Lung microvascular endothelial cell (primary cell): ENCODE data around the gene CABCOCO1. TPM values are rescaled to one million over a fixed set of nuclear protein-coding genes. Genes with fewer than 3 reads are reported as not detected.
"Not testable (repeated sequence)": the region's sequence is repeated elsewhere in the genome, so short reads cannot be mapped to it uniquely, and the experiment has no call there.

Experiments used
- DNase-seq, 2 donors: peaks; one replicate each; pipeline versions ENCODE4 v3.0.0 to v3.0.0-alpha.2; 2010; ENCODE audit warnings: low read depth in 2 of 2
- total RNA-seq: library from RNA; depleted of rRNA; stranded (reverse); fragments of >200 nt; gene quantifications from 2 replicates; pipeline ENCODE4 v1.2.1, GENCODE V29; 2014

CABCOCO1 gene
- total RNA-seq, 1 donor from 2014 or later = not detected

DNA sequence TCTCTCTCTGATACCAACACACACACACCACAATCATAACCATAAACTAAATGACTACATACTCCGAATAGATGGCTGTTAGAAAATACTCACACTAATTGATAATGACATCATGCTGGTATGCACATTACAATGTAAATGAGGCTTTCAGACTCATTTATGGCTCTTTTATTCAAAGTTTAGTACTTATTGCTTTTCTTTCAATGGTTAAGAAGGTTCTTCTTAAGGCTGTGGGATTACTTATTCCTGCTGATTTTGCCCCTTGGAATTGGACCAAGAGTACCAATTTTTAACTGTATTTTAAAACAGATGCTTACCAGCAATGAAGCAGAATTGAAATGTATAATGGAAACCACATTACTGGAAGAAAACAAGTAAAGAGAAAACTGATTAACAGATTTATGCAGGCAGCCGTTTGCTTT, 20.6 kb upstream of the CABCOCO1 start:
- DNase-seq = no peak

DNA sequence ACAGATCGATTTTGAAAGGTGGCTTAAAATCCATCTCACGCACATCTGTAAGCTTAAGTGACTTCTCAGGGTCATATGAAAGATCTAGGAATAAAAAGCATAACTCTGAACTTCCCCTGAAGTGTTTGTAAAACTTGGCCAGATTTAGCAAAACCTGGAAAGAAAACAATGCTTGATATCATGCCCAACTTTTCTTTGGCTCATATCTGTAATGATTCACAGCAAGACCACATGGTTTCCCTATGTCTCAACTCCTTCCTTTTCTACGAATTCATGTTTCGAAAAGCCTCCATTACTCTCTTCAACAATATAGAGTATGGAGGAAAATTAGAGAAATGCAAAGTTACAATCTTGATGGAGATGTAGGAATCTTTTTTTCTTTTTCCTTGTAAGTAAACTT, 20.1 kb upstream of the CABCOCO1 start:
- peak; percentile 70 to 87 for DNase-seq

DNA sequence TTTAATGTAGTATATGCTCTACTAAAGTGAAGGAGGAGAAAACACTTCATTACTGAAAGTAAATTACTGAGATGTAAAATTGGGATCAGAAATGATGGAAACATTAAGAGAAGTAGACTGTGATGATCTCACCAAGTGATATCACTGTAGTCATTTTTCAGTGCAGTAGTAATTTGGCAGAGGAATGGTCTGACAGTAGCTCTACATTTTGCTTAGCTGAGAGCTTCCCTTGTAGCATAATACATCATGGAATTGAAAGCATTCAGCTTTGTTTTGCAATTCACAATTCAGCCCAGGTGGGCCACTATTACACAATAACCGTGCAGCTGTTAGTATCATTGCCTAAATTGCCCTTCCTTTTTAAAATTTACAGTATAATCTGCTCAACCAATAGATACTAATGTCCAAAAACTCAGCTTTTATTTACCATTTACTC, 19.4 kb upstream of the CABCOCO1 start:
- peak; percentile 48 to 71 for DNase-seq

DNA sequence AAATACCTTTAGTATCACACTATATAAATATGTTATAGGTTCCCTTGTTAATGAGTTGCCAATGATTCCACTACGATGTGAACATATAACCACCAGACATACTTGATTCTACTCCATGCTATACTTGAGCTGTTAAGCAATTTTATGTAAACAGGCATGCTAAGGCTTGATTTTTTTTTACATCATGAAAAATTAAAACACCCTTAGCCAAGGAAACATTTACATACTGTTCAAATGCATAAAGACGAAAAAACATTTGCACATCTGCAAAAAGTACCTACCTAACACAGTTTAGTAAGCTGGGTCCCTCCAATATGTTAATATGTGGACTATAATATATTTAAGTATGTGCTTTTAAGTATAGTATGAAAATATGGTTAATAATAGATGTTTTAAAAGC, 9.0 kb upstream of the CABCOCO1 start:
- no peak for DNase-seq

DNA sequence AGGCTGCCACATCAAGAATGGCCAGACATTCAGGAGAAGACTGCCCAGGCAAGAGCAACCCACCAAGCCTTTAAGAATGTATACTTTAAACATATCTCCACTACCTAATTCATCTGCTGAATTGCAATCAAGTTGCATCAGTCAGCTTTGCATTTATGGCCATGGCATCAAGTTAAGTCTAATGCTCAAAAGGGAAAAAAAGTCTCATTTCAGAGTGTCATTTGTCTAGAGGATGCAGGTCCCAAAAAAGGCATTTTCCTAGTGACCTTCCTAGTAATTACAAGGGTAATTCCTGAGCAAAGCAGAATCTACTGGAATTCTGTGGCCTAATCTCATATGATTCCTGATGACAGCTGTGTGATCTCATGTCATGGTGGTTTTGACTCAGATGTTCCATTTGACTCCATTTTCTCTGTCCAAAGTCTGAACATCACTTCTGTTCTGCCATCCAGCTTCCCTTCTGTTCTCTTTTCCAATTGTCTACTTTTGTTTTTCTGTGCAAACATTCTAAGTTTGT, 7.3 kb upstream of the CABCOCO1 start:
- no peak for DNase-seq

DNA sequence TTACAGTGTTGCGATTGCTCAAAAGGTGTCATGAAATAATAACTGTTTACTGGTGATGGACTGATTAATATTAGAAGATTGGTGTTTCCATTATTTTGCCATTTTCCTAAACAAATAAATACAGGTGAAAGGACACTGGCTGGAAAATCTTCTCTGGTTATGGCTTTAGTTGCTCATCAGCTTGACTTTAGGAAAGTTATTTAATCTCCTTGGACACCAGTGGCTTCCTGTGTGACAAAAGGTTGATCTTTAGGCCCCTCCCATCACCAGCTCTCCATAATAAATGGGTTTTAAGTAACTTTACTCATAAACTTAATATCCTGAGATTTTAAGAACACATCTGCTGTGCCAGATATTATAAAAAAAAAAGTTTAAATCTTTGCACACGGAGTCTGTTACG, 737 bp downstream of the CABCOCO1 start:
- DNase-seq = peak in 1 of 2 donors; percentile 3

DNA sequence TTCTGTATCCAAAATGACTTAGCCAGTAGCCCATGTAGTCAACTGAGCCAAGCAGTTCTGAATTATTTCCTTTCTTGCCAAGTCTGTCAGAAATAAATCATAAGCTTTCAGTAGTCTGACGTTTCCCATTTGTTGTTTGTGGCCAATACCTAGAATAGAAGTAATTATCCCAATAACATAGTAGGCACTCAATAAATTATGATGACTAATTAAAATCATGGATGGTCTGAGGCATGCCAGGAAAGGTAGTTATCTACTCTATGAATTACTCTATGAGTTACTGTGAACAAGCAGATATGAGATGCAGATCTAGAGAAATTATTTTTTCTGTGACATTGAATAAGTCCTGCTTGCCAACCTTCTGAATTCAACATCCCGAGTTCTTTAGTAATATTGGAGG, 2.3 kb downstream of the CABCOCO1 start:
- no peak for DNase-seq

DNA sequence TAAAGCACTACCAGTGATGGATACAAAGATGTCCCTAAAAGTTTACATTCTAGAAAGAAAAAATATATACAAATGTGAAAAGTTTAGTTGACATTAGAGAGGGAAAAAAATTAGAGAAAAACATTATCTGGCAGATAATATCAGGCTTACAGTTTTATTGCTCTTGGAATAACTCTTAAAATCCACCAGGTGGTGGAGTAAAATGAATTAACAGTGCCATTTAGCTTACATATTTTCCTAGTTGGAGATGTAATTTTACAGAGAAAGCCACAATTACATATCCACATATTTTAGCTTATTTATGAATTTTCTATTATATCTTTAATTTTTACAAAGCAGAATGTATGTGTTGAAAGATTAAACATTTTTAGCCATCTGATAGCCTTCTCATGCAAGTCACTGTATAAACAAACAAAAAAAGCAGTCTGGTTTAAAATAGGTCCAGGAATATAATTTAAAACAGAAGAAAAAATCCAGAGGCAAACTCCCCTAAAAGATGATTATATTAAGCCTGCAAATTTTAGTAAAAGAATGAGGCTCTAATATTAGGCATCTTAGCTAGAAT, 6.5 kb downstream of the CABCOCO1 start:
- no peak for DNase-seq

DNA sequence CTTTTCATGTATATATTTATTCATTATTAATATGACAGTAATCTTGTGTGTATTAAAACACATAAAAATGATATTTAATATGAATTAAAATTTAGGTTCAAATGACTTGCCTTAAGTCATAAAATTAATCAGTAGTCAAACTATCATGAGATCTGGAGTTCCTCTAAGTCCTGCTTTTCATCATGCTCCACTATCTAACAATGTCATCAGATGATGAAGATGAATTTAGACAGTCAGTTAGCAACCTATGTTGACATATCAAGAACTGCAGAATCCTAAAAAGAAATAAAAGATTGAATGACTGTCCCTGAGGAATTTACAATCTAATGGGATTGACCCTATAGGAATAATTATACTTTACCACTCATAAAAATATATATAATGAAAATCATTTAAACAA, 7.1 kb downstream of the CABCOCO1 start:
- no peak for DNase-seq

DNA sequence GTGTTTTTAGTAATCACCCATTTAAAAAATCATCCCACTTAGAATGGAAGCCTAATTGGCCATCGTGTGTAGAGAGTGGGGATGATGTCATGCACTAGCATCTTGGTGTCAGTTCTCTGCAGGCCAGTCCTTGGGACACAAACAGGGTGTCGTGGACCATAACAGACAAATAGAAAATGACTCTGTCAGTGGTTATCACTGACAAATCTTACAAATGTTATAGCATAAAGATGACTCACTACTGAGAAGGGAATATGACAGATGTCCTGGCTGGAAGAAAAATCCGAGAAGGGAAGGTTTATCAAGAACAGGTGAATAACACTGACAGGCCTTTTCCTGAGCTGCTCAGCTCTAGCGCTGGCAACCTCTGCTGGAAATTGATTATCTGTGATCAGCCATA, 10.6 kb downstream of the CABCOCO1 start:
- no peak for DNase-seq

DNA sequence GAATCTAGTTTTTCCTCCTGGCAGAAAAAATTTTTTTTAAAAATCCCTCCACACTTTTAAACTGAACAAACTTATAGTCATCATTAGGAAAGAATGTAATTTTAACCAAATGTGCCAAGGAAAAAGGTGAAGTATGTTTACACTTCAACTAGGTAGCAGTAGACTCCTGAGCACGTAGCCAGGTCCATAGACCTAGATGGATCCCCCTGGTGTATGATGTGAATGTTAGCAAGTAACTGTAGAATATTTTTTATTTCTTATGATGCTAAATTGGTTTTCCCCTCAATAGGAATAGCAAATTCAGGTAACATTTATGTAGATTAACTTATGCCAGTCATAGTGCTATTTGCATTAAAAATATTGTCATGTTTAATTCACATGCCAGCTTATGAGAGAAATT, 19.6 kb downstream of the CABCOCO1 start:
- no peak for DNase-seq

DNA sequence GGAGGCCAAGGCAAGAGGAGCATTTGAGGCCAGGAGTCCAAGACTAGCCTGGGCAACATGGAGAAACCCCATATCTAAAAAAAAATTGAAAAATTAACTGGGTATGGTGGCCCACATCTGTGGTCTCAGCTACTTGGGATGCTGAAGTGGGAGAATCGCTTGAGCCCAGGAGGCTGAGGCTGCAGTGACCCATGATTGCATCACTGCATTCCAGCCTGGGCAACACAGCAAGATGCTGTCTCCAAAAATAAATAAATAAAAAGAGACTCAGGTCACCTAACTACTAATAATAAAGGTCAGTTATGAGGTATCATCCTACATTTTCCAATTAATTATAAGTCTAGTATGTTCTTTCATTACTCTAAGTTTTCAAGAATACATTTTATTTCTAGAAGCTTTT, 20.6 kb downstream of the CABCOCO1 start:
- no peak for DNase-seq

DNA sequence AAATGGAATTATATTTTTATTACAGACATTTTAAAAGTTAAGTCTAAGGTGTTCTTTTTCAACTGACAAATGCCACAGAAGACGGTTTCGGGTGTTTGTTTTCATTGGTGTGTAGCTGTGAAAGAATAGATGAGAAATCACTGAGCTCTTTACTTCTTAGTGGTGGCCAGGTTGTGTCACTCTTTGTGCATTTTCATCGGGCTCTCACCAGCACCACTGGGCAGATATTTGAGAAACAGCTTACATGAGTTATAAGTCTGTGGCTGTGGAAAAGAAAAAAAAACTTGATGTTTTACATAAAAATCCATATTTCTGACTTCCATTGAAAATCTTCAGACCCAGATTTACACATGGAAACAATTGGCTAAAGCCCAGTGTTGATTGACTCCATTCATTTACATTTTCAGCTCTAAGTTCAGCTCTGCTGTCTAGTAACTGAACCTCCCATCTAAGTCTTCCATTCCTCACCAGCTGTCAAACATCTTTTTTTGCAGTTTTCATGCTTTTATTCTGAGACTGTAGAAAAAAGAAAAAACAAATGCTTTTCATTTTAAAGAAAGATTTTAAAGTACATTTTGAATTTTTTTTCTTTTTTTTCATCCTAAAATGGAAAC, 22.3 kb downstream of the CABCOCO1 start:
- no peak for DNase-seq

DNA sequence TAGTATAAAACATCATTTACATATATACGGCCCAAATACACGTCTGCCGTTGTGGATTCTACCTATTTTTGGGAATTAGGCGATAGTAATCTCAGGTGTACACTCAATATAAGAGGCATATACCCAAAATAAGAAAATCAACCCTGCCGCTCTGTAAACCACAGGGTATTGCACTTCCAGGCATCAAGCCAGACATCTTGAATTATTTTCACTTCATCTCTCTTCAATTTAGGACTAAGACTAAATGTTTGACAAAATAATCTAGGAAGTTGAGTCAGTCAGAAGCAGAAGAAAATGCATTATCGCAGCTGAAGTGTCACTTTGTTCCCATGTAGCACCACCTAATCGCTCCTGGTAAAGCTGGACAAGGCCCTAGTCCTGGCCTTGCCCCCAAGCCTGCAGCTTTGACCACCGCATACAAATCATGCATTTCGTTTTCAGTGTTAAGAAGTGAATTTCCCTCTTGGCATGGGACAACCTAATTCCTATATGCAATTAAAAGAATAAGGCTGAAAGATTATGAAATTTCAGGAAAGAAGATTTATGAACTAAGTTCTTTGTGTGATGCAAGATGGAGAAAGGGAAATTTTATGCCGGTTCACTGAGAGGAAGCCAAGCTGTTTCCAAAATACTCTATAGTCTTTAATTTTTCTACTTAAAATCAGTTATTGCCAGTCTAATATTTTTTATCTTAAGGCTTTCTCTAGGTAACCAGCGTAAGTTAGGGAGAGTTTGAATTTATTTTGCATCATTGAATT, 26.0 kb downstream of the CABCOCO1 start:
- DNase-seq = no peak

DNA sequence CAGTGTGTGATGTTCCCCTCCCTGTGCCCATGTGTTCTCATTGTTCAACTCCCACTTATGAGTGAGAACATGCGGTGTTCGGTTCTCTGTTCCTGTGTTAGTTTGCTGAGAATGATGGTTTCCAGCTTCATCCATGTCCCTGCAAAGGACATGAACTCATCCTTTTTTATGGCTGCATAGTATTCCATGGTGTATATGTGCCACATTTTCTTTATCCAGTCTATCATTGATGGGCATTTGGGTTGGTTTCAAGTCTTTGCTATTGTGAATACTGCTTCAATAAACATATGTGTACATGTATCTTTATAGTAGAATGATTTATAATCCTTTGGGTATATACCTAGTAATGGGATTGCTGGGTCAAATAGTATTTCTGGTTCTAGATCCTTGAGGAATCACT, 28.9 kb downstream of the CABCOCO1 start:
- not testable (repeated sequence) for DNase-seq

DNA sequence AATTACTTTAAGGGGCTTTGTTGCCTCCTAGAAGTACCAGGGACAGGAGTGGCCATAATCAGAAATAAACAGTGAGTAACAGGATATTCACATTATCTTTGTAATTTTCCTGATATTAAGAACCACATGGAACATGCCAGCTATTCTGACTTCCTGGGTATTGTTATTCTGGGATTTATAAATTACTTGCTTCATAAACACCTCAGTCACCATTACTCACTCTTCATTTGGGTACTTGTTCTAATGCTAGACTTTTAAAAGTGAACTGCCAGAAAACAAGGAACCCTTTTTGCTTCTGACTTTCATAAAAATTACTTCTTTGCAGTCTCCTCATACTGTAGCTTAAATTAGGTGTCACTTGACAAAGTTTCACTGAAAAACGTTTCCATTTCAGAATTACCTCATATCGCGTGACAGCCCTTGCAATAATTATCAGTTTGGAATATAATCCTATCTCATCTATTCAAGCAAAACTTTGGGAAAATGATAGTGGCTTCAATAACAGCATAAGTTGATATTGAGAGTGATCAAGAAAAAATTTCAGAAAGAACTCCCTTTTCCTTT, 29.8 kb downstream of the CABCOCO1 start:
- peak in 1 of 2 donors; percentile 2 for DNase-seq

DNA sequence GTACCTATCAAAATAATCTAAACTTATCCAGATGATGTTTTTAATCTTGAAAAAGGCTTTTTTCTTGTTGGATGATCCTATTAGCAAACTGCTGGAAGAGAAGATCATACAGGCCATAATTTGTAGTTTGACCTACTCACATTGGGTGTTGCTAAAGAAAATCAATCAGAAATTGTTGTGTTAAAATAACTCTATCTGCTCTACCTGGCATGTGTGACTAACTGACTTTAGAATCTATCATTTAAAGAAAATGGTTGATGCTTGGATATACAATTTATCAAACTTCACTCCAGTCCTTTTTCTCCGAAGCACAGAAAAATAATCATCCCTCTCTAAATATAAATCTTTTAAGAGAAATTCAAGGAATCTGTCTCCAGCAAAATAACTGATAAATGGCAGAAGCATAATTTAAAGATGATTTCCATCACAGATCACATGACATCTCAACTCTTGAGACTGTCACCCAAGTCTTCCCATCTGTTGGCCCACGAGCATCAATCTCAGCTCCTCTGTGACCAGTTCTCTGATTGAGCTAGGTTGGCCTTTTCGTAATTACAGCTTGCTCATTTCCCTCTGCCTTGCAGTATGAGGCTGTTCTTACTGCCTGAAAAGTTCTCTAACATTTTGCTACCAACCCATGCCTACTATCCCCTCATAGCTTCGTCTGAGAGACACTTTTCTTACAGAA, 36.4 kb downstream of the CABCOCO1 start:
- DNase-seq = no peak

DNA sequence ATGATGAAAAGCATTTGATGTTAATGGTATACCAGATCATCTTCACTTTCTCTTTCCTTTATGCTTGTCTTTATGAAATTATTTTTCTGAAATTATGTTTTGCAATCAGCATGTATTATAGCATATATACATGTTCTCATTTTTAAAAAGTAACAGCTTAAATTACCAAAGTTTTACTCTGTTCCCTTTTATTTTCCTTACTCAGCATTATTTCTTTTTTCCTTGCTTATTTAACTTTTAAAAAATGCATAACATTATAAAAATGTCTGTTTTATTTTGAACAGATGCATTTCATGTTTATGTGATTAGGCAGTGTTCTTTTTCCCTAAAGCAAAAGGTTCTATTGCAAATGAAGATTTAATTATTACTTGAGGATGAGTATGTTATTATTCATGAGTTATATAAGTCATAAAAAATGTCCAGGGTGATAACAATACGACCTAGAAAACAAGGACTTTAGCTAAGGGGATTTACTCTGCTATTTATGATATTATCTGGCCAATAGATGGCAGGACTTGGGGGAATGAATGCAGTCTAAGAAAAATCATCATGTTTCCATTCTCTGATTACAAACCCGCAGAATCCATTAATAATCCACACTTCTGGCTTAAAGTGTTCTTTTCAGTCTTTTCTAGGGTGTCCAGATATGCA, 38.5 kb downstream of the CABCOCO1 start:
- DNase-seq = no peak

DNA sequence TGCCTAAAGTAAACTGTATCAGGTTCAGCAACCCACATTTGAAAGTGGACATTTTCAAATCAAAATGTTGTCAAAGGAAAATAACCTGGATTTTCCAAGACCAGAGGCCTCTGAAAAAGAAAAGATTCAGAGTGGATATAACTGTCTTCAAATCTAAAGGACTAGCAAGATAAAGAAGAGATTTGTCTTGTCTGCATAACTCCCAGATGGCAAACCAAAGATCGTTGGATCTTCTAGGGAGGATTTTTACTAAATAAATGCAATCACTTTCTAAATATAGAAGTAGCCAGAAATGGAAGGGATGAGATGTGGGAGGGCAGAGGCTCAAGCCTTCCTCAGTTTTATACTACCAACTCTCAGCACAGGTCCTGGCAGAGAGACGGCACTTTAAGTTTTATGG, 39.0 kb downstream of the CABCOCO1 start:
- no peak for DNase-seq

DNA sequence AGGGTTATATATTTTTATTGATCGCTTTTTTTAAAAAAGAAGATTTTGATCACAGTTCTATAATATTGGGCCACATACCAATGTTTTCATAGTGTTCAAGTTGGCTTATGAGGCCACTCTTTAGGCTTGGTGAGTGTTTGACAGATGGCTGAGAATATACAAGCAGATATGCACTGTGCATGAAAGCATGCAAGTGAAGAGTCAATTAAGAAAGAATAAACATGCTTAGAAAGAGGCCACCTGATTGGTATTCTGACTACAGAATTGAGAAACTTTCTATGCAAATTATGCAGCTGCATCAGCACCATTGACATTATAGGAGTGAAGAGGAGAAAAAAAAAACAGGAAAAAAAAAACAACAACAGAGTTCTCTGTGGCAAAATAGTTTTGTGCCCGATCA, 39.9 kb downstream of the CABCOCO1 start:
- no peak for DNase-seq

DNA sequence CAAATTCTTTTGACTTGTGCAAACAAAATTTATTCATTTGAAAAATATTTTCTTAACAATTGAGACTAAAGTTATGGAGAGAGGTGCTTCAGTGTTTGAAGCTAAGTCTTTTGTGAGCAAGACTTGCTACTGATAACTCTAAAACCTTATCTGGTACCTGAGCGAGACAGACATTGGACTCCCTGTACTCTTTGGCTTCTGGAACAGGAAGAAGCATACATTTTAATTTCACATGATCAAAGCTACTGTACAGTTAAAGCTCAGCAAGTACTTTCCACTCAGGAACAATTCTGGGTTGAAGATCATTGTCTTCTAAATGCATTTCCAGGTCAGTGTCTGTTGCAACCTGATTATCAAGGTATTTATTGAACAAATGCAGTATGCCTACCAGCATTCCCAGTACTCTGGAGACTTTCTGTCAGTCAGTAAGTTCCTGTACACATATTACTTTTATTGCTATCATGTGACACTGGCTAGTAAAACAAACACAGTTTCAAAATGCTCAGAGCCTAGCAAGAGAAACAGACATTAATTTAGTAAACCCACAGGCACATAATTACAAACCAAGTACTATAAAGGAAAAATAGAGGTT, 42.4 kb downstream of the CABCOCO1 start:
- no peak for DNase-seq
